GM21526 (cell line): Measurements from ENCODE around the gene CELSR1.

ENCODE experiments used
- ATAC-seq: cut with Tn5 transposase; IDR thresholded peaks from one replicate; pipeline ENCODE4 v1.9.1; 2021; ENCODE audit warnings: moderate library complexity; ENCODE audit not compliant: unreplicated experiment, low FRiP score

CELSR1 gene

DNA sequence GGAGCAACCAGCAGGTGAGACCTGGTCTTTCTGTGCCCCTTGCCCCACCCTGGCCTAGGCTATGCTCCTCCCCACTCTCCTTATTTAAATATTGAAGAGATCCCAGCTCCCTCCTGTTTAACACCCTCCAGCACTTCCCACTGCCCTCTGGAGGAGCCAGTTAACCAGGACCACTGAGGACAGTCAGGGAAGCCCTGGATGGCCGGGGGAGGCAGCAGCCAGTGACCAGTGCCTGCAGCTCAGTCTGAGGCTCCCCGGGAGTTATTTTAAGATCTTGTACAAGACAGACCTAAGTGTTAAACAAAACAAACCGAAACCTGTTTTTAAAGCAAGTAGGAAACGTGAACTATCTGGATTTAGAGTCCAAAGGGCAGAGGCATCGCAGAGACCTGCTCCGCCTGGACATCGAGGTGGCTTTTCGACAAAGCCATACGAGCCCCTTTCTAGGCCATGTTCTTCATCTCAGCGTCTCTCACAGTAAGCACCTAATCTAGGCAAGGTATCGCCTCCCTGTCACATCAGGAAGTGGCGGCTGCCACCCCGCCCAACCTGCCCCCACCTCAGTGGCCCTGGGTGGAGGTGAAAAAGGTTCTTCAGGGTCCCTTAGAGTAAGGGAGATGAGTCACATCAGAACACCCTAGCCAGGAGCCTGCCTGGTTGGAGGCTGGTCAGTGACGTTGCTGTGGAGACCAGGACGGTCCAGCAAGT is 166.7 kb downstream of the CELSR1 start:
- ATAC-seq = no peak

DNA sequence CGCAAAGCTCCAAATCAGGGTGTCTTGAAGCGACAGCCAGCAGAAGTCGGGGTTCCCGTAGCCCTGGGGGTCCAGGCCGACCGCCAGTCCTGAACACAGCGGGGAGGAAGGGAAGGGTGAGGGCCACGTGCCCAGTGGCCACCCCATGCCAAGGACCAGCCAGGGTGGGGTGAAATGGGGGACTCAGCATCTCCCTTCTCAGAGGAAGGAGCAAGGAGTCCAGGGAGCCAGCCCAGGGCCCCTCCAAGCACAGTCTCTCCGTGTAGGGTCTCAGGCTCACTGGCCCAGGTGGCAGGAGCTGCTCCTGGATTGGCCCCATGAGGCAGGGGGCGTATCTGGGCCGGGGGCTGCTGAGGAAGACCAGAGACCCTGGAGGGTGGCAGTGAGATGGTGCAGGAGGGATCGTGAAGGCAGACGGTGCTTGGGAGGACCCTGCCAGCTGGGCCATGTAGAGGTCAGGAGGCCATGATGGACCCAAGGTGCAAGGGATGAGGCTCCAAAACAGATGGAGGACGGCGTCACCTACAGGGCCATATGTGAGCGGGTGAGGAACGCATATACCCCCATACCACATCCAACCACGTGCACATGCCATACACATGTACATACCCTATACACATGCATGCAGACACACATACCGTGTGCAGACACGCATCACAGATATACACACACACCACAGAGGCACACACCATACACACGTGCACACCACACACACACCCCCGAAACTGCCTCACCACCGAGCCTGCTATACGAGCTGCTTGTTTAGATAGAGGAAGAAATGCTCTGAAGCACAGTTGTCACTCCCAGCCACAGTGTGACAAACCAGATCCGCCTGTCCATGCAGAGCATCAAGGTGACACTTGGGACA is 167.5 kb downstream of the CELSR1 start:
- ATAC-seq = no peak

DNA sequence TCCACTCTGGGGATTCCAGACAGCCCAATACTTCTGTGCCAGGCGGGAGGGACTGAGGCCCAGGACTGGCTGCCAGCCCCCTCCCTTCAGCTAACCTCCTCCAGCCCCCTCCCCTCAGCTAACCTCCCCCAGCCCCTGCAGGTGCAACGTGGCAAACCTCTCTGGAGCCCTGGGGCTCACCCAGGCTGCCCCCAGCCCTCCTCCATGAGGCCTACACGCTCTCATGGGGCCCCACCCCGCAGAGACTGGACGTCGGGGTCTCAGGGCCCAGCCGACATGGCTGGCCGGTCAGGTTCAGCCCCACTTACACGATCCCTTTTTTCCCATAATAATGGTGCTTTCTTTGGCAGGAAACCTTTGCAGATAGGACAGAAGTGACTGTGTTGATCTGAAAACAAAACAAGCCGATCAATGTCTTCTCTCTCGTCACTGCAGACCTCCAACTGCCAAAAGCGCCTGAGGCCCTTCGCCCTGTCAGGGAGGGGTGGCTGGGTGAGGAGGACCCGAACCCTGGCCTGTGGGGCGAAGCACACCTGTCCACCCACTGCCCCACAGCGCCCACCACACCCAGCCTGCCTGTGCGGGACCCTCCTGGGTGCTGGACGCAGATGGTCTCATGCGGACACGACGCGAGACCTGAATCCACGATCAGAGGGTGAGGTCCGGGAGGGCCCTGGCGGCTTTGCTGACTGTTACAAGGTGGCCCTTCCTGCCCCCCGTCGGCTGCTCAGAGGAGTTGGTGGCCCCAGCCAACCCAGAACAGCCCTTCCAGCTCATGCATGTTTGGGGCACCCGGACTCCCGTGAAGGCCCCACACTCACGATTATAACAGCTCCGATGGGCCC is 168.3 kb downstream of the CELSR1 start:
- ATAC-seq = no peak

DNA sequence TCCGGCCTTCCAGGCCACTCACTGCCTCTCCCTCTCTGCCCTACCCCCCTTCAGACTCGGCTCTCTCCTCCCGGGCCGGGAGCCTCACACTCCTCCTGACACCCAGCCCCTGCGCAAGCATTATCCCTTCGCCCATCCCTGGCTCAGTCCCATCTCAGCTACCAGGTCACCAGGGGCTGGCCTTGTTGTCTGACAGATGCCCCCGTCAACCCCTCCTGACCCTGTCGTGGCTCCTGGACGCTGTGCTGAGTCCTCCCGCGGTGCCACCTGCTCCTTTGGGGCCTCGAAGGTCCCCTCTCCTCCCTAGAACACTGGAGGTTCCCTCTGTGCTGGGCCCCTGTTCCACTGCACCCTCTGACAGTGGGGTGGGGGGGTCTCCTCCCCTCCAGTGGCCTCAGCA is 169.0 kb downstream of the CELSR1 start:
- ATAC-seq = no peak

DNA sequence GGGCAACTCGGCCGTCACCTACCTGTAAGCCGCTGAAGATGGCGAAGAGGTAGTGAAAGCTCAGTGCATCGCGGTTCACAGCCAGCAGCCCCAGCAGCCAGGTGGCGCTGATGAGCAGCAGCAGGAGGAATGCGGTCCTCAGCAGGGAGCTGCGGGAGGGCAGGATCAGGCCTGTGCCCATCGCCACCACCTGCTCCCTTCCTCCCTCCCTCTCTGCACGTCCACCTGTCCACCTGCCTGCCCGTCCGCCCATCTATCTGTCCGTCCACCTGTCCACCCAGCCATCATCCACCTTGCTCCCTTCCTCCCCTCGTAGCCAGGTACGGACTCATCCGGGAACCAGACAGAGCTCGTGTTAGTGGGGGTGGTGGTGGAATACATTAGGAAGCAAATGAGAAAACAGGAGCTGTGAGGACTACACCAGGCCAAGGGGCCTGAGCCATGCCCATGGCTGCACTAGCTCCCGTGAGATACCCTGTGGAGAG is 169.7 kb downstream of the CELSR1 start:
- ATAC-seq = no peak

DNA sequence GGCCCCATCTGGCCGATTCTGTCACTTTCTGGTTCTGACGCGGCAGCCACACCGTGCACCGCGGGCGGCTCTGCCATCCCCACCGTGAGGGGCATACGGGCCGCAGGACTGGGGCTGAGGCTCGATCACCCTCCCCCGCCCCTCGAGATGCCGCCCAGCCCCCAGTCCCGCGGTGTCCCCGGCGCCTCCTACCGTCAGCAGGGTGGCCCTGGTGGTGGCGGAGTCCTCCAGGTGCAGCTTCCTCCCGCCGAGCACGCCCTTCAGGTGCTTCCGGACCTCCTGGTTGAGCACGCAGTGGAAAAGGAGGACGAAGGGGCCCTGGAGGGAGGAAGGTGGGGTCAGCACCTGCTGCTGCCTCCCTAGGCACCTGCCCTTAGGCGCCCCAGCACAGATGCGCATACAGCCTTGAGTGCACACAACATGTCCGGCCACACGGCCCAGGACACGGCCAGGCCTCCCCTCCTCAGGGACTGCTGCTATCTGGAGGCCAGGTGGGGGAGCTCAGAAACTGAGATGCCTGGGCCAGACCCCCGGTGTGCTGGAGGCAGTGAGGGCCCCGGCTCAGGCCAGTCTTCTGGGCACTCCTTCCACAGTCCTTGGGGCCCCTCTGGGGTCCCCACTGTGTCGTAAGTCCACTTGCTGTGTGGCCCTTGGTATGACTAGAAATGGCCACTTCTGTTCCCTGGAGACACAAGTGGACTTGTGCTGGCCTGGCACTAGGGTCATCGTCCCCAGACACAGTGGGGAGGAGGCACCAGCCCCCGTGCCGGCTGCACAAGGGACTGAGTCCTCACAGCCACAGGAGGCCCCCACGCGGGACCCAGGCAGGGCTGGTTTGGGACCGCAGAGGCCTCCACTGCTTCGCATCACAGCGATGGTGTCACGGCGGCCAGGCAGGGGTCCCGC is 170.4 kb downstream of the CELSR1 start:
- no peak for ATAC-seq

DNA sequence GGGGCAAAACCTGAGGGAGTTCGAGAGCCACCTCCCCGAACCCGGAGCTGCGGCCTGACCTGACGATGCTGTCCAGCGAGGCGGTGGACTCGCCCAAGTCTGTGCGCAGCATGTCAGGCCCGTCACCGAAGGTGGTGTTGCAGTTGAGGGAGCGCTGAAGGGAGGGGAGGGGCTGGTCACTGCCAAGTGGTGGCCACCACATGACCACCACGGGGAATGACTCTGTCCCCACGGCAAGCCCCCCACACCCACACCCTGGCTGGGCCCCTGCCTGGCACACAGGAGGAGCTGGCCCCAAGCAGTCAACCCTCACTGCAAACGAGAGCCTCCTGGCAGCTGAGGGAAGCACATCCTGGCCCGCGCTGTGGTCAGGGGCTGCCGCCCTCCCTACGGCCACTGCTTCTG is 171.1 kb downstream of the CELSR1 start:
- ATAC-seq = no peak

DNA sequence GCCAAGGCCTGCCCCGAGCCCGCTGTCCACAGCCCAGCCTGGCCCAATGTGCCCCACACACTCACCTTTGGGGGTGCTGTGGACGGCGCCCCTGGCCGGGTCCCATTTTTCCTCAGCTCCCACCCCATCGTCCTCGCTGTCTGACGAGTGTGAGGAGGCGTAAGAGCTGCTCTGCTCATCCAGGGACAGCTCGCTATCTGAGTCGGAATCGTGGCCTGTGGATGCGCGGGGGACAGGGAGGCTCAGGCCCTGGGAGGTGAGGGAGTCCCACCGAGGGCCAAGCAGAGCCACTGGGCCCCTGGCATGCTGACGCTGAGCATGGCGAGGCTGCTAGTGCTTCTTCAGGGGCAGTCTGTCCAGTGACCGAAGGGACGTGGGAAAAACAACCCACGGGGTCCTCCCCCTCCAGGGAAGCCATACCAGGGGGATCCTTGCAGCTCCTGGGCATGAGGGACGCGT is 172.2 kb downstream of the CELSR1 start:
- no peak for ATAC-seq

DNA sequence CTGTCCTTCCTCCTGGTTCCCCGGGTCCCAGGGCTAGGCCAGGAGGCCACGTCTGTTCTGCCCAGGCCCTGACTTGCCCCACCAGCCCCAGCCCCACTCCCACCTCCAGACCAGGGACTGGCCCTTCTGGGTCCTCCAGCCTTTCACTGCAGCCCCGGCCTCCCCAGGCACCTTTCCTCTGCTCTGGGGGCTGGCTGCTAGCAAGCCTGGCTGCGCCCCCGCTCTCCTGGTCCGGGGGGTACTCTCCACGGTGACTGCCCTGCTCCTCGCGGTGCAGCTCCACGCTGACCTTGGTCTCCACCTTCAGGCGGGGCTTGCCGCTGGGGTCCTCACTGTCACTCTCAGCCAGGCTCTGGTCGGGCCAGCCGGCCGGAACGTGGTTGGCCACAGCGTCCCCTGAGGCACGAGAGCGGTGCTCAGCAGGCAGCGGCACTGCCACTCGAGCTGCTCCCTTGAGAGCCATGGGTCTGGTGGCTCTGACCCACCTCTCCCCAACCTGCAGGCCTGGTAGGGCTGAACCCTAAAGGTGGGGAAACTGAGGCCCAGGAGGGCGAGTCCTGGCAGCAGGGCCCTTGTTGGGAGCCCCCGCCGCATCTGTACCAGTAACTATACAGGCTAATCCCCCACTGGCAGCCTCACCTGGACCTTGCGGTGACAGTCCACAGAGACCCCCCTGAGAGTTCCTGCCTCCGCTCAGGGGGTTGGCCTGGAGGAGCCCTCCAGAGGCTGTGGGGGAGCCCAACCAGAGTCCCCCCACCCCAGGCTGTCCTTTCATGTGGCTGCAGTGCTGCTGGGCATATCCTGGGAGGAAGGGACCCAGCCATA is 172.9 kb downstream of the CELSR1 start:
- ATAC-seq = no peak

DNA sequence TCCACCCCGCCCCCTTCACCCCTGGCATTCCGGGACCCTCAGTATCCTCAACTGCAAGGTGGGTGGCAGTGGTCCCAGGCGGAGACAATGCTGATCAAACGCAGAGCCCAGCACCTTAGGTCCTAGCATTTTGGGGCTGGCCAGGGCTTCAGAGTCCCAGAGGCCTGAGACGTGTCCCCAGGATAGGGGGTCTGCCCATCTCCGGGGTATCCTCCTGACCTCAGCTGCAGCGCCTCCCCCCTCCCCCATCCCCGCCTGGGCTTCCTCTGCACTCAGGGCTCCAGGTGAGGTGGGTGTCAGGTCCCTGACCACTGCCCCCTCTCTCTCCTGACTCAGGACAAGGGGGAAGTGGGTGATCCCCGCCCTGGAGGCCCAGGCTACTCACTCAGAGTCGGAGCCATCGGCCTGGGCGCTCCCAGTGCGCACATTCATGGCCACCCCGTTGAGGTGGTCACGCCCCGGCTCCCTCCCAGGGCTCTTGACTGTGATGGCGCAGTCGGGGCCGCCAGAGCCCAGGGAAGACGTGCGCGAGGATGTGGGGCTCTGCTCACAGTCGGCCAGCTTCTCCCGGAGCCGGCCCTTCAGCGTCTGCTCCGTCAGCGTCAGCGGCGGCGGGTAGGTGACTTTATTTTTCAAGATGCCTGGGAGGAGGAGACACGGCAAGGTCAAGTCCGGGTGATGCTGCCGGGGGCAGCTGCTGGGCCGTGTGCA is 173.7 kb downstream of the CELSR1 start:
- no peak for ATAC-seq

DNA sequence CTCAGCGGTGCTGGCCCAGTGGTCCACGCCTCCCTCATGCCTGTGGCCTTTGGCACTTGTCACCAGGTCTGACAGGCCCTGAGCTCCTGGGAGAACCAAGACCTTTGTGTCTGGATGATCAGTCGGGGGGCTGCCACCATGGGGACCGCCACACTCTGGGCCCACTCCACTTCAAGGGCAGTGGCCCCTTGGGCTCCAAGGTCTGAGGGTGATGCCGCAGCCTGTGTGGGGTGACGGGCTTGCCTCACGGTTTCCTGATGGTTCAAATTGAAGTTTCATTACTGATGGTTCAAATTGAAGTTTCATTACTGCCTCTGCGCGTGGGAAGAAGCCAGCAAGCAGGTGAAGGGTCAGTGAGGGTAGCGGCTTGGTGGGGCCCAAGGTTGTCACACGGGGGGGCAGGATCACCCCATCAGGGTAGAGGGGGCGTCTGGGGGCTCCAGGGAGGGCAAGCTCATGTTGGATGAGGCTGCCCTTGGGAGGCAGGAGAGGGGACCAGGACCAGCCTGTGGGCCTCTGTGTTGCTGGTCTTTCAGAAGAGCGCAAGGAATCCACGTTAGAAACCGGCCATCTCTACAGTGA is 174.4 kb downstream of the CELSR1 start:
- ATAC-seq = no peak

DNA sequence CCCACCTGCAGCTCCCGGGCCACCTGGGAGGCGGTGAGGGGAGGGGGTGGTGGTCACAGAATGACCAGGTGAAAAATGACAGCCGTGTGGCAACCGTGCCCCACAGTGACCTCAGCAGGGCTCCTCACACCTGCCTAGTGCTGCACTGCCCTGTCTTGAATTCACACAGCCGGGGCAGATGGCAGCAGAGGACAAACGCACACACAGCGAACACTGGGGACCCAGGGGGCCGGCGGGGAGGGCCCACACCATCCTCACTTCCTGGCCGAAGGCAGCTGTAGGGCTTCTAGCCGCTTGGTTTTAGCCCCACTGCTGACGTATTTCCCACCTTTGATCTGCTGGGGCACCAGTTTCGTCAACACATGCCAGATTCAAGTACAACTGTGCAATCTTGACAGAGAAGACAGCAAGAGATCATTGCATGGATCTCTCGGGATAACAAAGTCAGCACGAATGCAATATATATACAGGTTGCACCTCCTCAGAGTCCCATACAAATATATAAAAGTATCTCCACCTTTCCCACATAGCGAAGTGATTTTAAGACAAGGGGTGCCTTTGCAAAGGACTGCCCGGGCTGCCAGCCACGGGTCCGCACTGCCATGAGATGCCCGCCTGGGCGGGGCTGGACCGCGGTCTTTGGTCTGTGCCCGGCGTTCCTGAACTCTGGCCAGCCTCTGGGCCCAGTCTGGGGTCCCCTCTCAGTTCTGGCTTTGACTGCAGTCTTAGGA is 175.1 kb downstream of the CELSR1 start:
- ATAC-seq = no peak

DNA sequence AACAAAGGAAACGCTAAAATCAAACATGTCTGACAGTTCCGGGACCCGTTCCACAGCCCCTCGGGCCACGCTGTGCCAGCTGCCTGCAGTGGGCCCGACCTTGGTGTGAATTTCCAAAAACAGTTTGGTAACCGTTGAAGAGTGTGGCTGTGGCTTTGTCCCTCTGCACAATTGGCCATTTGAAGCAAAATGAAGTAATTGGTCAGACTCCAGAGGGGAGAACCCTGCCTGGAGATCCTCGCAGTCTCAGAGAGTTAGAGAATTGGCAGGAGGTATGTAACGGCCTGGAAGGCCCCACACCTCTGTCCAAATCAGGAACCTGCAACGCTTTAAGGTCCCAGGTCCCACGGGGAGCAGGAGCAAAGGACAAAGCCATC is 175.6 kb downstream of the CELSR1 start:
- no peak for ATAC-seq

DNA sequence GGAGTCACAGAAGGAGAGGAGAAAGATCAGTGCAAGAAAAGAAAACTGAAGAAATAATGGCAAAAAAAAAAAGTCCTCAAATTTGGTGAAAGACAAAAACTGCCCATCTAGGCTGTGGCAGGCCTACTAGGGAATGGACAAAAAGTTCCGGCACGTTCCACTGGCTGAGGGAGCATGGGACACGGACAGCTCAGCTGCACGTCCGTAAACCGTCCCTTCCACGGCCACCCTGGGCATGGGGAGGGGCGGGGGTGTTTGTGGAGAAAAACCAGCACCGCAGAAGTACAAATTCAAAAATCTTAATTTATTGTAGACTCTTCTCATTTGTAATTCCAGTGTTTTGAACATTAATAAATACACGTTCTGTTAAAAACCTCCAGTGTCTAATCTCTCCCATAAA is 176.5 kb downstream of the CELSR1 start:
- no peak for ATAC-seq

DNA sequence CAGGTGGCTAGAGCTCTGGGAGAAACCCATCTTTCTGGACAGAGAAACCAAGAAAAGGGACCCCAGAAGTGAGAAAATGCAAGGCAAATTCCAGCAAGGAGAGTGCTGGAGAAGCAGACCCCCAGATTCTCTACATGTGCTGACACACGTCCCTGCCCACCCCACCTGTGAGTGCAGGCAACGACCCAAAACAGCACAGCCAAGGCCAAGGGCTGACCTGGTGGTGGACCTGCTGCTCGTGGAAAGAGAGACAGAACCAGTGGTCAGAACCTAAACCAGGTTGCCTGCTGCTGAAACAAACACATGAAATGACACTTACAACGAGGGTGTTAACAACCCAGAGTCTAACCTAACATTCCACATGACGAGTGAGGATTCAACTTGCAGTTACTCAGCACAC is 177.3 kb downstream of the CELSR1 start:
- no peak for ATAC-seq

DNA sequence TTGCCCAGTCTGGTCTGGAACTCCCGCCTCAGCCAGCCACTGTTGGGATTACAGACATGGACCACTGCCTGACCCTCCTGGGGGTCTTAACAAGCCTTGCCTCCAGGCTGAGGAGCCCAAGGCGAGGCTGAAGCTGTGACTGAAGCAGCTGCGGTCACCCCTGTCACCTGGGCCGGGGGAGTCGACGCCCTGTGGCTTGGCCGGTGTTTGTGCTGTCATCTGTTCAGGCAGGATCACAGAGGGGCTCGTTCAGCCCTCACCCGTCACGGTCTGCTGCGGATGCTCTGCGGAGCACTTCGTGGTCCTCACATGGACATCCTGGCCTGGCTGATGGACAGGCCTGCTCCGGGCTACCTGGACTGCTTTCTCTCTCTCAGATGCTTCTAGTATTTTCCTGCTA is 178.1 kb downstream of the CELSR1 start:
- no peak for ATAC-seq

DNA sequence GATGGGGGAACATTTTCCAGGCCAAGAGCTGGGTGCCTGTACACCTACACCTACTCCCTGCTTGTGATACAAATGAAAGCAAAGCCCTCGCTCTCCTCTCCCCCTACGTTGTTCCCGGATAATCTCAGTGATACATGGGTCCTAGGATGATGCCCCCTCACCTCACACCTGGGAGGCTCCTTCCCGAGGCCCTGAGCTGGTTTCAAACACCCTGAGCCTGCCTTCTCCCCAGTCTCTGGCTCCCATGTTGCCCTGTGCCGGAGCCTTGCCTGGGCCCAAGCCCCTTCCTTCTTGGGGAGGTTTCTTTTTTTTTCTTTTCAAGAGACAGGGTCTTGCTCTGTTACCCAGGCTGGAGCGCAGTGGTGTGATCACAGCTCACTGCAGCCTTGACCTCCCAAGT is 178.7 kb downstream of the CELSR1 start:
- ATAC-seq = no peak
